Body of pancreas (tissue), 4 donors: ENCODE results near the gene SEMA6A.

Experiments used
- POLR2A ChIP-seq, 3 donors: fragments of 450-650 bp; IDR thresholded peaks; one replicate each; pipeline ENCODE4 v1.6.1; 2016; ENCODE audit warnings: antibody characterized with exemption in 3 of 3, mild to moderate bottlenecking in 2 of 3
- TF ChIP-seq, protein P1 (sequence below), 7 experiments: fragments of 450-650 bp in 4 of 7; fragments of 200-600 bp in 3 of 7; sonication (generic) in 3 of 7; IDR thresholded peaks; one replicate each; pipeline ENCODE4 v1.5.1; 2016 to 2019; ENCODE audit warnings: antibody characterized with exemption in 7 of 7

- TF ChIP-seq, protein P1, sequence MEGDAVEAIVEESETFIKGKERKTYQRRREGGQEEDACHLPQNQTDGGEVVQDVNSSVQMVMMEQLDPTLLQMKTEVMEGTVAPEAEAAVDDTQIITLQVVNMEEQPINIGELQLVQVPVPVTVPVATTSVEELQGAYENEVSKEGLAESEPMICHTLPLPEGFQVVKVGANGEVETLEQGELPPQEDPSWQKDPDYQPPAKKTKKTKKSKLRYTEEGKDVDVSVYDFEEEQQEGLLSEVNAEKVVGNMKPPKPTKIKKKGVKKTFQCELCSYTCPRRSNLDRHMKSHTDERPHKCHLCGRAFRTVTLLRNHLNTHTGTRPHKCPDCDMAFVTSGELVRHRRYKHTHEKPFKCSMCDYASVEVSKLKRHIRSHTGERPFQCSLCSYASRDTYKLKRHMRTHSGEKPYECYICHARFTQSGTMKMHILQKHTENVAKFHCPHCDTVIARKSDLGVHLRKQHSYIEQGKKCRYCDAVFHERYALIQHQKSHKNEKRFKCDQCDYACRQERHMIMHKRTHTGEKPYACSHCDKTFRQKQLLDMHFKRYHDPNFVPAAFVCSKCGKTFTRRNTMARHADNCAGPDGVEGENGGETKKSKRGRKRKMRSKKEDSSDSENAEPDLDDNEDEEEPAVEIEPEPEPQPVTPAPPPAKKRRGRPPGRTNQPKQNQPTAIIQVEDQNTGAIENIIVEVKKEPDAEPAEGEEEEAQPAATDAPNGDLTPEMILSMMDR (IDR thresholded peaks at IDR 0.05) = no peak
- no peak for TF ChIP-seq POLR2A (IDR thresholded peaks at IDR 0.05)
Observed at GRCh38 chr5:116564756-116565490, 9.7 kb downstream of the SEMA6A start.
